Kidney (tissue), 14 donors: ENCODE results near the gene JPH3. TPM values are rescaled to one million over a fixed set of nuclear protein-coding genes. Genes with fewer than 3 reads are reported as not detected.

Experiments used
- DNase-seq, 5 donors: peaks; one replicate each; pipeline ENCODE4 v3.0.0-alpha.2; 2013 to 2020
- FAIRE-seq: peaks from 2 replicates; lab custom pipeline; 2012; peaks lifted over from hg19 to GRCh38; lab: Jason Lieb, UNC
- H3K27ac ChIP-seq, 2 donors: one replicate each; pipeline ENCODE4 v1.7.0; 2013; ENCODE audit warnings: low read depth in 2 of 2, low read length in 2 of 2, inconsistent platforms in 1 of 2
- H3K27me3 ChIP-seq: one replicate; pipeline ENCODE4 v1.7.1; 2013; ENCODE audit warnings: low read length, inconsistent platforms; ENCODE audit not compliant: control insufficient read depth, insufficient read depth
- H3K36me3 ChIP-seq, 3 donors: one replicate each; pipeline versions ENCODE4 v1.7.0 to v1.7.1; 2013; ENCODE audit warnings: low read length in 3 of 3, control low read depth in 1 of 3, inconsistent platforms in 1 of 3; ENCODE audit not compliant: insufficient read depth in 3 of 3, control insufficient read depth in 2 of 3
- H3K4me1 ChIP-seq, 3 donors: one replicate each; pipeline versions ENCODE4 v1.7.0 to v1.7.1; 2013; ENCODE audit warnings: low read length in 3 of 3, inconsistent platforms in 1 of 3, low read depth in 1 of 3; ENCODE audit not compliant: control insufficient read depth in 2 of 3, insufficient read depth in 2 of 3
- H3K4me3 ChIP-seq, 3 donors: one replicate each; pipeline versions ENCODE4 v1.7.0 to v1.8.1; 2013; ENCODE audit warnings: low read length in 3 of 3, control low read depth in 1 of 3, inconsistent platforms in 1 of 3
- H3K9ac ChIP-seq, 3 donors: one replicate each; pipeline versions ENCODE4 v1.7.0 to v1.7.1; 2013; ENCODE audit warnings: low read length in 3 of 3, control low read depth in 1 of 3, inconsistent platforms in 1 of 3
- H3K9me3 ChIP-seq, 3 donors: one replicate each; pipeline versions ENCODE4 v1.7.0 to v1.7.1; 2013; ENCODE audit warnings: low read length in 3 of 3, control low read depth in 1 of 3, inconsistent platforms in 1 of 3; ENCODE audit not compliant: control insufficient read depth in 2 of 3, insufficient read depth in 1 of 3
- intact Hi-C: fragments of 100-400 bp; cut with DNase I; formaldehyde crosslinking; loops from one replicate; pipeline ENCODE4 v1.11.1; 2022
- polyA plus RNA-seq: library from polyadenylated mRNA; stranded (reverse); fragments of 350-450 nt; fragmentation: Illumina TruSeq; extraction: RNeasy Lipid Tissue Mini Kit (QIAGEN cat#74804); gene quantifications from one replicate; pipeline ENCODE4 v1.2.3, GENCODE V29; 2014; ENCODE audit warnings: low read depth, low replicate concordance; ENCODE audit not compliant: insufficient read depth
- total RNA-seq: library from RNA; stranded (reverse); fragmentation: NEBNext Ultra II Directional; extraction: Animal tissue kit (Norgen Biotek cat#: 25700); gene quantifications from one replicate; pipeline ENCODE4 v1.2.1, GENCODE V29; 2021
- TF ChIP-seq, protein P1 (sequence below): IDR thresholded peaks from 3 replicates; pipeline ENCODE4 v1.5.1; 2012; ENCODE audit warnings: mild to moderate bottlenecking, moderate library complexity, borderline replicate concordance; ENCODE audit not compliant: insufficient read depth; ENCODE audit errors: extremely low read depth
- donor health status: control.
- donor health status: control.
- donor health status: control.
- donor health status: control.
- donor health status: control.
- donor health status: DM: yes; HTN: yes; CAD: no.
- donor health status: Normal renal cell carcinoma (clear cell type).

Gene JPH3
- total and polyA plus RNA-seq, 2 donors from 2014 or later: 0.69 TPM; not detected in 1

DNA sequence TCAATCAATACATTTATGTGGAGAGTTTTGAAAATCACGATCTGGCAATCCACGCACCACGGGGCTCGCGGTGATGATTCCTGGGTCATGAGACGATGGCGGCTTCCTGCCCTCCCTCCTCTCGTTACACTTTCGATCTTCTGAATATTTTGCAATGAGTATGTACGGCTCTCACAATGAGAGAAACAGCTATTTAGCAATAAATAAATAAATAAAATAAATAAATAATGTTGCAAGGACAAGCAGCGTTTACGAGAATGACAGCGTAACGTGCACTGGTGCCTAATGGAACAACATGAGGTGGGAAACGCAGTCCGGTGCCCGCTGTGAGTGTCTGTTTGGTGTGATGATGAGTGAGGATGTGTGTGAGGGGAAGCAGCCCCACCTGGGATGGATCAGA, 46.7 kb upstream of the JPH3 start:
- H3K27ac ChIP-seq: no peak overlapping the region
- H3K4me1 ChIP-seq: peaks cover 0 to 2% (median 0%) of the 10 kb centered on the region in 3 donors
- intact Hi-C loops: no loop called here
- DNase-seq (no peak), FAIRE-seq (no peak)
- TF ChIP-seq, protein P1, sequence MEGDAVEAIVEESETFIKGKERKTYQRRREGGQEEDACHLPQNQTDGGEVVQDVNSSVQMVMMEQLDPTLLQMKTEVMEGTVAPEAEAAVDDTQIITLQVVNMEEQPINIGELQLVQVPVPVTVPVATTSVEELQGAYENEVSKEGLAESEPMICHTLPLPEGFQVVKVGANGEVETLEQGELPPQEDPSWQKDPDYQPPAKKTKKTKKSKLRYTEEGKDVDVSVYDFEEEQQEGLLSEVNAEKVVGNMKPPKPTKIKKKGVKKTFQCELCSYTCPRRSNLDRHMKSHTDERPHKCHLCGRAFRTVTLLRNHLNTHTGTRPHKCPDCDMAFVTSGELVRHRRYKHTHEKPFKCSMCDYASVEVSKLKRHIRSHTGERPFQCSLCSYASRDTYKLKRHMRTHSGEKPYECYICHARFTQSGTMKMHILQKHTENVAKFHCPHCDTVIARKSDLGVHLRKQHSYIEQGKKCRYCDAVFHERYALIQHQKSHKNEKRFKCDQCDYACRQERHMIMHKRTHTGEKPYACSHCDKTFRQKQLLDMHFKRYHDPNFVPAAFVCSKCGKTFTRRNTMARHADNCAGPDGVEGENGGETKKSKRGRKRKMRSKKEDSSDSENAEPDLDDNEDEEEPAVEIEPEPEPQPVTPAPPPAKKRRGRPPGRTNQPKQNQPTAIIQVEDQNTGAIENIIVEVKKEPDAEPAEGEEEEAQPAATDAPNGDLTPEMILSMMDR: no peak
- H3K36me3 ChIP-seq: no peaks in the 10 kb centered on the region
- H3K9me3 ChIP-seq: no peaks in the 10 kb centered on the region
- H3K9ac ChIP-seq: no peak overlapping the region
- H3K4me3 ChIP-seq: no peak overlapping the region
- no peaks in the 10 kb centered on the region for H3K27me3 ChIP-seq

DNA sequence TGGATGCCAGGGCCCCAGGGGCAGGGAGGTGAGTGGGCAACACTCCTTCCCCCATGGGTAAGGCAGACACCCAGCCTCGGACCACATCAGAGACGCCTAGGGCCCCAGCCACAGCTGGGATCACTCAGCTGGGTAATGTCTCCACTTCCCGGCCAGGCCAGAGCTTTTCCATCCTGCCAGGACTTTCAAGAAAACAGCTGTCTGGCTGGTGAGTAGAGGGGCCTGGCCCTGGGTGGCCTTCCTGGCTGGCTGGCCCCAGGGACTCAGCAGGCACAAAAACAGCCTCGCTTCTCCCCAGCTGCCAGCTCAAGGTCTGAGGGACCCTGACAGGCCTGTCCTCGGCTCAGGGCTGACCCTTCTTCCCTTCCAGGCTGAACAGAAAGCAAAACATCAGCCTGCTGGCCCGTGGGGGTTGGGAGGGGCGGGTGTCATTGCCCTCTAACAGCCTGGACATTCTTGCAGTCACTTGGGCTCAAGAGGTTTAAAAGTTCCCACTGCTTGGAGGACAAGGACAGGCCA, 45.3 kb upstream of the JPH3 start:
- H3K9ac ChIP-seq: no peak overlapping the region
- H3K9me3 ChIP-seq: no peaks in the 10 kb centered on the region
- H3K4me1 ChIP-seq: peaks cover 0 to 2% (median 0%) of the 10 kb centered on the region in 3 donors
- H3K36me3 ChIP-seq: no peaks in the 10 kb centered on the region
- H3K27me3 ChIP-seq: no peaks in the 10 kb centered on the region
- no peak overlapping the region for H3K27ac ChIP-seq
- TF ChIP-seq, protein P1: no peak
- no peak for FAIRE-seq
- peak; percentile 63 to 92 (median 77) for DNase-seq
- intact Hi-C loops: no loop called here
- H3K4me3 ChIP-seq: no peak overlapping the region

DNA sequence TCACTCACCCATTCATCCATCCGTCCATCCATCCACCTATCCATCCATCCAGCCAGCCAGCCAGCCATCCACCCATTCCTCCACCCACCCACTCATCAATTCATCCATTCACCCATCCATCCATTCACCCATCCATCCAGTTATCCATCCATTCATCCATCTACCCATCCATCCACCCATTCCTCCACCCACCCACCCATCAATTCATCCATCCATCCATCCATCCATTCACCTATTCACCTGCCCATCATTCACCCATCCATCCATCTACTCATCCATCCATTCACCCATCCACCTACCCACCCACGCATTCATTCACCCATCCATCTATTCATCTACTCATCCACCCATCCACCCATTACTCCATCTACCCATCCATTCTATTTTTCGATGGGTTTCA, 43.6 kb upstream of the JPH3 start:
- TF ChIP-seq, protein P1: no peak
- FAIRE-seq (no peak), DNase-seq (no peak)
- Histone ChIP-seq H3K4me3 (no peak overlapping the region), H3K27ac (no peak overlapping the region), H3K4me1 (peaks cover 0 to 2% (median 1%) of the 10 kb centered on the region in 3 donors), H3K27me3 (no peaks in the 10 kb centered on the region), H3K9me3 (no peaks in the 10 kb centered on the region), H3K9ac (no peak overlapping the region), H3K36me3 (no peaks in the 10 kb centered on the region)
- intact Hi-C loops: no loop called here

DNA sequence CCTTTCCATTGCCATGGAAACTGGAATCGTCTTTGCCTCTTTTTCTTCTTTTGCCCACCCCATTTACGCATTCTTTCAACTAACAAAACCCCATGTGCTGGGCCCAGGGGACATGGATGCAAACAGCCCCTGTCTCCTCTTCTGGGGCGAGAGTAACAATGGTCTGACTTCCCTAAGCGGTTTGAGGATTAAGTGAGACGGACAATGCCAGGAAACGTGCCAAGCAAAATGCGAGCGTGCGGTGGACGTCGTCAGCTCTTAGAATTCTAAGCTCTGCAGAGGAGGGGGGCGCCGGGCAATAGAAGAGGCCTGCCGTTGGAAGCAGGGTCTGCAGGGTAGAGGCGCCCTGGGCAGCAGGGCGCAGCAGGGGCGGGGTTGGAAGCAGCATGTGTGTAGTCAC, 42.4 kb upstream of the JPH3 start:
- no peak overlapping the region for H3K27ac ChIP-seq
- H3K4me1 ChIP-seq: peaks cover 0 to 6% (median 2%) of the 10 kb centered on the region in 3 donors
- H3K9ac ChIP-seq: no peak overlapping the region
- no peaks in the 10 kb centered on the region for H3K9me3 ChIP-seq
- TF ChIP-seq, protein P1: no peak
- no peak for DNase-seq
- H3K4me3 ChIP-seq: no peak overlapping the region
- H3K27me3 ChIP-seq: no peaks in the 10 kb centered on the region
- no peaks in the 10 kb centered on the region for H3K36me3 ChIP-seq
- intact Hi-C loops: no loop called here
- no peak for FAIRE-seq
